Heart left ventricle (tissue), 13 donors: ENCODE measurements around the gene CCNL2.

Experiments
- POLR2A ChIP-seq, 2 donors: fragments of 450-650 bp; IDR thresholded peaks; one replicate each; pipeline ENCODE4 v1.6.1; 2017; ENCODE audit warnings: antibody characterized with exemption in 2 of 2, mild to moderate bottlenecking in 2 of 2, moderate library complexity in 2 of 2
- TF ChIP-seq, protein P1 (sequence below), 12 donors: fragments of 200-600 bp; sonication (generic) in 4 of 12; IDR thresholded peaks; one replicate each; pipeline versions ENCODE4 v1.5.0 to v1.8.0; 2018 to 2022; ENCODE audit warnings: antibody characterized with exemption in 12 of 12, mild to moderate bottlenecking in 5 of 12
- donor health status: ischemic (EF 13 %, LVEDD 7.1; RV severe dilation, severe dysfunction).
- donor health status: DM: no; HTN: yes; CAD: no.
- donor health status: DM: no; HTN: no; CAD: no.
- donor health status: ischemic (EF 25% LVEDD 6.9; RV normal size, moderate dysfunction).
- donor health status: ischemic (EF 25% LVEDD 5.7; RV mildly dilated, moderate dysfunction).
- donor health status: ischemic (EF 35%, LVEDD 5.7; RV mildly dilated, moderate dysfunction).
- donor health status: nonischemic (EF 11% LVEDD 7.7; RV severe dilation, severe dysfunction).
- donor health status: DM: yes; HTN: yes; CAD: no.
- donor health status: PGD.
- donor health status: ischemic (EF 29% LVEDD 5.4; RV normal size, mild dysfunction).
- donor health status: nonischemic (EF 23%, LVEDD 6.1; RV moderate dilation, normal function).

DNA sequence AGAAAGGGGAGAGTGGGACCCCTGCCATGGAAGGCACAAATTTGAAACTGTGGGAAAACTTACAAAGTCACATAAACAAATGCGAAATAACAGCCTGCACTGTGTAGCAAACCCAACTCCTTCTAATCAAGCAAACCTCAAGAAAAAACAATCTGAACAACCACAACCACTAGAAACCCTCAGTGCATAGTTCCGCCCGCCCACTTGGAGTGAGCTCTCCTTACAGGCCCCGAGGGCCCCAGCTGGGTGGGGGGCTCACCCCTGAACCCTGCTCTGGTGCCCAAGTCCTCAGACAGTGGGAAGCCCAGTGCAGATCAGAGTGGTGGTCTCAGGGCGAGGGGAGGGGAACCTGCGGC, 39.8 kb downstream of the CCNL2 start:
- TF ChIP-seq, protein P1, sequence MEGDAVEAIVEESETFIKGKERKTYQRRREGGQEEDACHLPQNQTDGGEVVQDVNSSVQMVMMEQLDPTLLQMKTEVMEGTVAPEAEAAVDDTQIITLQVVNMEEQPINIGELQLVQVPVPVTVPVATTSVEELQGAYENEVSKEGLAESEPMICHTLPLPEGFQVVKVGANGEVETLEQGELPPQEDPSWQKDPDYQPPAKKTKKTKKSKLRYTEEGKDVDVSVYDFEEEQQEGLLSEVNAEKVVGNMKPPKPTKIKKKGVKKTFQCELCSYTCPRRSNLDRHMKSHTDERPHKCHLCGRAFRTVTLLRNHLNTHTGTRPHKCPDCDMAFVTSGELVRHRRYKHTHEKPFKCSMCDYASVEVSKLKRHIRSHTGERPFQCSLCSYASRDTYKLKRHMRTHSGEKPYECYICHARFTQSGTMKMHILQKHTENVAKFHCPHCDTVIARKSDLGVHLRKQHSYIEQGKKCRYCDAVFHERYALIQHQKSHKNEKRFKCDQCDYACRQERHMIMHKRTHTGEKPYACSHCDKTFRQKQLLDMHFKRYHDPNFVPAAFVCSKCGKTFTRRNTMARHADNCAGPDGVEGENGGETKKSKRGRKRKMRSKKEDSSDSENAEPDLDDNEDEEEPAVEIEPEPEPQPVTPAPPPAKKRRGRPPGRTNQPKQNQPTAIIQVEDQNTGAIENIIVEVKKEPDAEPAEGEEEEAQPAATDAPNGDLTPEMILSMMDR (IDR thresholded peaks at IDR 0.05): no peak
- TF ChIP-seq POLR2A (IDR thresholded peaks at IDR 0.05): no peak
